Cortex of kidney (tissue), 1 donor: Measurements from ENCODE around the gene GLCCI1.

Source experiments
- DNase-seq: peaks from one replicate; lab custom pipeline; 2025; lab: John Stamatoyannopoulos, UW

Gene GLCCI1

DNA sequence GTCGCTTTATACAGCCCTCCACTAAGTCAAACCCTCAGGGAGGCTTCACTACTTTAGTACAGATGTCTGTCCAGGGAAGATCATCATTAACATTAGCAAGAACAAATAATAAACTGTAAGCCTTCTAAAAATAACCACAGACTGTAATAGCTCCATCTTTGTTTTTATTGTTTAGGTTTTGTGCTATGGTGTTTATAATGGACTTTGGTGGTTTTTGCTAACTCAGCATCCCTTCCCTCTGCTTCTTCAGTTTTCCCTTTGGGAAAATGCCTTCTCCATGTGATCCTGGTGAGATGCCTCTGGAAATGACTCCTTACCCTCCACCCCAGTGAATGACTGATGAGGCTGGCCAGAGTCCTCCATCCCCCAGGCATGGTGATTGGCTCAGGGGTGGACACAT, 162.1 kb downstream of the GLCCI1 start:
- no peak for DNase-seq

DNA sequence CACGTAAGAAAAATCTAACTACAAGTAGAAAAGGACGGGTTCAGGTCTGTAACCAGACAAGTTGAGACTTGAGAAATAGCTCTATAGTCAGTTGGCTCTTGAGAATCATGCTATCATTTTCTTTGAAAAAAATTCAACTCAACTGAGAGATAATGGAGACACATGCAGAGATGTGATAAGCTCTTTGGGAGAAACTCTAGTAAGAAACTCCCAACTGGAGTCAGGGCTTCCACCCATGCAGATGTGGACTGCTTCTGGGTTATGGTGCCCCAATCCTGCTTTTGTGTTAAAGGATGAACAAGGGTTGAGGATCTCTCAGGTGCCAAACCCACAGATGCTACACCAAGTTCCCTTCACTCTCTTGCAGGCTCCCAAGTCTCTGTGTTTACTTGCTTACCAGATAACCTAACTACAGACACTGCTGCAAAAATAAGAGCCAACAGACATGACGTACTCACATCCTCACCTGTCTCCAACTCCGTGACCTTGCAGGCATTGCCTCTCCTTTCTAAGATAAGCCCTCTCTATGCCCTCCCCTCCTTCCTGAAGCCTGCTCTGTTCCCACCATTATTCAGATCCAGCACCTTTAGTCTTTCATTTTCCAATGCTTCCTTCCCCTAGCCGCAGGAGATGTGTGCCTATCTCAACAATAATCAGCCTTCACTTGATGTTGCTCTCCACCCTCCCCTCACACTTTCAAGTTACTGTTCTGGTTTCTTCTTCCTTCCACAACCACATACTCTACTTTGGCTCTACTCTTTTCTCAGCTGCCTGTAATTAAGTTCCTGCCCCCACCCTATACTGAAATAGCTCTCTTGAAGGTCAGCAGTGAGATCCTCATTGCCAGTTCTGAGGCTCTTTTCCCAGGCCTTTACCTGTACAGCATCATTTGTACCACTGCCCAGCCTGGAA, 163.4 kb downstream of the GLCCI1 start:
- no peak for DNase-seq

DNA sequence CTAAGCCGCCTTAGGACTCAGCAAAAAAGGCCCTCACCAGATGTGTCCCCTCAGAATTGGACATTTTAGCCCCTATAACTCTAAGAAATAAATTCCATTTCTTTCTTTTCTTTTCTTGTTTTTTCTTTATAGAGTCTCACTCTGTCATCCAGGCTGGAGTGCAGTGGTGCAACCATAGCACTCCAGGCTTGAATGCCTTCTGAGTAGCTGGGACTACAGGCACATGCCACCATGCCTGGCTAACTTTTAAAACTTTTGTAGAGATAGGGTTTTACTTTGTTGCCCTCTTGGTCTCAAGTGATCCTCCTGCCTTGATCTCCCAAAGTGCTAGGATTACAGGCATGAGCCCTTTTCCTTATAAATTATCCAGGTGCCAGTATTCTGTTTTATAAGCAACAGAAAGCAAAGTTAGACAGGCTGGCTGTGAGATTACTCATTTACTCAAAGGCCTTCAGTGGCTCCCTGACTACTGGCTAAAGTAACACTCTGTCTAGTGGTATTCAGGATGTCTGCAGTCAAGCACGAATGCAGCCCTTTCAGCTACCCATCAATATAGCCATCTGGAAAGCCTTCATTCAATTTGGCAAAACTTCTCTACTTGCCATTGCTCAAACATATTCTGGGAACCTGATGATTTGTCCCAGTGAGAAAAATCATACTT, 164.7 kb downstream of the GLCCI1 start:
- no peak for DNase-seq

DNA sequence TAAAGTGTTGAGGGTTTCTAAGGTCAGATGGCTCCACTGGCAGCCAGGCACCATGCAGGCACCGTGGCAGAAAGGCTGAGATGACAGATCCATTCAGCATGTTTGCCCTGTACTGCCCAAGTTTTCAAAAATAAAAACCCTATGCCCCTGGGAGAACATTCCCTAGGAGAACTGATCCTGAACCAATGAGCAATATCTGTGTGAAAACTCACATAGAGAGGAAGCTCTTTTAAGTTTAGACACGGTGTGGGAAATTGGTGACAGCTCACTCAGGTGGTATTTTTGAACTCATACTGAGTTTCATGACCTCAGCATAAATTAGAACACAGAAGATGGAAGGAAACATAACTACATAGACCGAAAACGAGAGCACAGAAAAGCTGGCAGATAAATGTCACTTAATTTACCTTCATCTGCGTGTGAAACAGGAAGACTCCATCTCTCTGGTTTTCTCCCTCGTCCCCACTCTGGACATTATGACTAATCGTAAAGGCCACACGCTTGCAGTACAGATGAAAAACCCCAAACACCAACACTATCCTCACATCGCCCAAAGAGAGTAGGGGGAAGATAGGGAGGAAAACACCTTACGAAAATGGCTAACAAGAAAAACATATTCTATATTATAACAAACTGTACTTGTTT, 165.6 kb downstream of the GLCCI1 start:
- DNase-seq = no peak

DNA sequence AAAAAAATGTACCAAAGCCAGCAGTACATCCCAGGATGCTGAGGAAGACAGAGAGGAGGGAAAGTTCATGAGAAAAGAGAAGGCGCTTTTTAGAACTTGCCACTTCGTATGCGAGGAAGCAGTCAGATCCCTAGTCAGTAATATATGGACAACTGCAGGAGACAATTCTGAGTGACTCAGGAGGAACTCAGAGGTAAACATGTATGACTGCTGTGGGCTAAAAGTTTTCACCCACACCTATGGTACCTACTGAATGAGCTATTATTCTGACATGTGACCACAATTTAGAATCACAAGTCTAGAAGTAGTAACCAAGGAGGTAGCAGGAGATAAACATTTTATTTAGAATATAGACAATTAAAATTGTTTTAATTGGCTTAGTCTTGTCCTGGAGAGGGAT, 166.8 kb downstream of the GLCCI1 start:
- no peak for DNase-seq

DNA sequence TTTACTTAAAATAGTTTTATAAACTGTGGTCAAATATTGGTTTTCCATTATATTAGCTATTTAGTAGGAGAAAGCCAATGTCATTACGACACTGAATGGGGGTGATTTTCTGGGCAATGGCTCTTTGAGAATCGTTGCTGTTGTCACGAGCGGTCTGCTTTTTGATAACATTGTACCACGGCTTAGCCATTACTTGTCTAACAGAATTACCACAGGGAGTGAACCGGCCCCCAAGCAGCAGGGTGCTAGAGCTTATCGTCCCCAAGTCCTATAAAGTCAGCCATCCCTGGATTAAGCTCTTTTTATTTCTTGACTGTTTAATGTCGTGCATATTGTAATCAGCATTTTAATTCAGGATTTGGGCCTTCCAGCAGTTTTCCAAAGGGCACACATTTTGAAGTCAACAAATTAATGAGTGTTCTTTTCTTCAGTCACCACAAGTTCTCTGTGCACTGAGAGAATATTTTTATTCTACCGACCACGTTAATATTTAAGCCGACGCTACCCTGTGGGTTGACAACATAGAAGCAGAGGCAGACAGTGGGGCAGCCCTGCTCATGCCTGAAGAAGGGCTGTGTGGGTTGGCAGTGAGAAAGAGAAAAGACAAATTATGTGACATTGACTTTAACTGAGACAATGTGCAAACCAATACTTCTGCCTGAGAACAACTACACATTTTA, 167.6 kb downstream of the GLCCI1 start:
- no peak for DNase-seq
